NCI-H1048 (cell line): ENCODE measurements around the gene CAMK2B.

ENCODE experiments used
- DNase-seq: peaks from one replicate; lab custom pipeline; 2025; lab: John Stamatoyannopoulos, UW

Gene CAMK2B

DNA sequence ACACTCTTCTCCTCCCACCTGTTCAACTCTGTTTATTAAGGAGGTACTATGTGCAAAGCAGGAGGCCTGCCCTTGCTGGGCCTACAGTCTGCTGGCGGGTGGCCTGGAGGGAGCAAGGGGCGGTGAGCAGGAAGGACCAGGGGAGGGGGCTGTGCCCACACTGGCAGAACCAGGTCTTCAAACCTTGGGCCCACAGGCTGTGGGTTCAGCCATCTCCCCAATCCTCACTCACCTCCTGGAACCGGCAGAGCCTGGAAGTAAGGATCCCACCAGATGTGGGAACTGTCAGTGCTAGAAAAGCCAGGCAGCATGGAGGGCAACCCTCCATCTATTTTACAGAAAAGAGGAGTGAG, 50.8 kb downstream of the CAMK2B start:
- no peak for DNase-seq

DNA sequence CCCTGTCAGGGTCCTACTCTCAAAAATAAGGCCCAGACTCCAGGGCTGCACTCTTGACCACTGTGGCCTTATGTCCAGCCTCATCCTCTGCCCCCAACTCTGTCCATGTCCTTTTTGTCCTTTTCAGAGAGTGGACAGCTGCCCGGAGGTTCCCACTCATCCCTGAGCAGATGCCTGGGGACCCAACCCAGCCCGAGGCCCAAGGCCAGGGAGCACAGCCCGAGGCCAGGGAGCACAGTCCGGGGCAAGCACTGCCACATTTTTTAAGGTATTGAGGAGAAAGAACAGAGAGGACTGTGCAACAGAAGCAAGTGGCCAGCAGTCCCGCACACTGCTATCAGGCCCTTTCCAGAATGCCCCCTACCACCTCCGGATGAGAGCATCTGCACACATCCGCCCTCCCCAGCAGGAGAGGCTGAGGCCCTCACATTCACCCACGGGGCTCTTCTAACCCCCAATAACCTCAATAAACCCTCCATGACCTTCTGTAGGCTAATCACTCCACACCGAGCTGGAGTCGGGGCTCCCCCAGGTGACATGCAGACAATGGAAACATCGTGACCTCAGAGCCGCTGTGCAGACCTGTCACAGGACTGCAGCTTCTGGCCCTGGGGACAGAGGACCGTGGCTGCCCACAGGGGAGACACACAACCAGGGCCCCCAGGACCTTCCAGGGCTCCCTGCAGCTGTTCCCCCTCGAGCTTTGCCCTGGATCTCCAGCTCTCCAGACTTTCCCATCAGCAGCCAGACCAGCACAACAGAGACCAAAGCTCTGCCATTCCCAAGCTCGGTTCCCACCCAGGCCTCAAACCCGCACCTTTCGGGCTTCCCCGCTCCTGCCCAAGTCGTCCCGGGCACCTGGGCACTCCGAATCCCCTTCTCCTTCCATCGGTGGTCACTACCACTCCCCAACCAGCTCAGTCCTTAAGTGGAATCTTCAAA, 51.4 kb downstream of the CAMK2B start:
- DNase-seq, result no peak

DNA sequence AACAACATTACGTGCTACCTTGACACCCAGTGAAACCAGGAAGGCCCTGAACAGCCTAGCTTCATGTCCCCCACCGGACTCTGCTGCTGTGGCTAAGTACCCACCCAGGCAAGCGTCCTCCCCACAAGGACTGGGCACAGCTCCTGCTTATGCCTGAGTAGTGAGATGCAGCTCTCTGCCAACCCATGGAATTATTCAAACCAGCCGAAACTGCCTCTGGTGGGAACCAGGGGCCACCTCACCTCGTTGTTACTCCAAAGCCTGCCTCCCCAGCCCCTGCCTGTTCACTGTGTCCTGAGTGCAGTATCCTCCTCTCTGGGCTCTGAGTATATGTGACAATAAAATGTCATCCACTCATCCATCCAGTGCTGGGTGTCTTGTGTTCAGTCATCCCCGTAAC, 52.4 kb downstream of the CAMK2B start:
- DNase-seq, result no peak

DNA sequence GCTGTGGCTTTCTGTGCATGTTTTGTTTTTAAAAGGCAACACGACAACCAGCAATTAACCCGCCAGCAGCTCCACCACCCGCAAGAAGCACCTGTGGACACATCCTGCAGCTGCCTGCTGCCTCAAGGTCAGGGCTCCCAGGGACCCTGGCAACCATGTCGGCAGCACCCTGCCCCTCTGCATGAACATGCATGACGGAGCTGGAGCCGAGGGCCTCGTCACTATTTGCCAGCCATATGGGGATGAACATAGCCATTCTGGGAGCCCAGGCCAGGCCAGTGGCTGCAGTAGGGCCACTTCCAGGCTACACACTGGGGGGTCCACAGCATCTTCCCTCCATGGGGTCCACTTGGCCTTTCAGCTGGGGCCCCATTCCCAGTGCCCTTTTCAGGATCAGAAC, 52.9 kb downstream of the CAMK2B start:
- DNase-seq, result no peak

DNA sequence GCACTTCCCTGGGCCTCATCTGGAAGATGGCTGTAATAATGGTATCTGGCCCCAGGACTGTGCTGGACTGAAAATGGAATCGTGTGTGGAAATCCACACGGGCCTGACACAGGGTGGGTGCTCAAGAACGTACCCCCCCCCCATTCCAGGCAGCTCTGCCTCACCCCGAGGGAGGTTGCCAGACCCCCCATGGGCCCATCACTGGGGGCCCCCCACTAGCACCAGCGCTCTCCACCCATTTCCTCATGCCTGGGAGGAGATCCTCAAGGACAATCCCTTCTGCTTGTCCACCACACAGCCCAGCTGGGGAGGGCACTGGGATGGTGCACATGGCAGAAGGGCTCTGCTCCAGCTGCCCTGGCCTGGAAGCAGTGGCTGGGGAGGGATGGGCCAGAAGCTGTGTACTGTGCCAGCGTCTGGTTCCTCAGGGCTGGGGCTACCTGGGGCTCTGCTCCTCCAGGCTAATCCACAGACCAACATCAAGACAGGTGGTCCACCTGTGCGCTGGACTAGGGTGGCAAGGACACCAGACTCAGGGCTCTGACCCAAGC, 55.4 kb downstream of the CAMK2B start:
- DNase-seq, result no peak

DNA sequence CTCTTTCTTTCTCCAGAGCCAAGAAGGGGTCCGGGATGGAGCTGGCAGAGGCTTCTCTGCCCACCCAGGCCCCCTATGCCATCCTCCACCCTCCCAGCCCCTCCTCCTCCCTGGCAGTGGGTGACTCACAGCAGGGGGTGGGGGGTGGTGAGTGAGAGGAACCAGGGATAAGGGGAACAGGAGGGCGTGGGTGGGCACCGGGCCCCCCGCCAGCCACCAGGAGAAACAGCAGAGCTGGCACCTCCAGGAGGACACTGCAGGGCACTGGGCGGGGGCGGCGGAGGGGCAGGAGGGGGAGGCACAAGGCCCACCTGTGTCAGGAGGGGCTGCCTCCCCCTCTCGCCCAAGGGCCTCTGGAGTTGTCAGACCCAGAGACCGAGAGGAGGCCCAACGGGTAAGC, 56.0 kb downstream of the CAMK2B start:
- no peak for DNase-seq

DNA sequence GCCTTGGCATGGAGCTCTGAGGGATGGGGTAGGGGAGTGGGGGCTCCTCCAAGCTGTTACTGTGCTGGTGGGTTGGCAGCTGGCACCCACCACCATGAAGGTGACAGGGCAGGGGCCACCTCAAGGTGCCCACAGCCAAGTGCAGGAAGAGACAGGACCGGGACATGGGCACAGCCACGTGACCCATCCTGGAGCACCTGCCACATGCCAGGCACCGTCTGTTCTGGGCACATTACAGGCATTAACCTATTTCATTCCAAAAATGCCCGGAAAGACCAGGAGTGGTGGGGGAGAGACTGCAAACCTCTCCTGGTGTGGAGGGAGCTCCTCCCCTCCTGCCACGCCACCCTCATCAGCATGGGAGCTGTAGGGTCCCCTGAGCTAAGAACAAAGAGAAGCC, 56.7 kb downstream of the CAMK2B start:
- no peak for DNase-seq

DNA sequence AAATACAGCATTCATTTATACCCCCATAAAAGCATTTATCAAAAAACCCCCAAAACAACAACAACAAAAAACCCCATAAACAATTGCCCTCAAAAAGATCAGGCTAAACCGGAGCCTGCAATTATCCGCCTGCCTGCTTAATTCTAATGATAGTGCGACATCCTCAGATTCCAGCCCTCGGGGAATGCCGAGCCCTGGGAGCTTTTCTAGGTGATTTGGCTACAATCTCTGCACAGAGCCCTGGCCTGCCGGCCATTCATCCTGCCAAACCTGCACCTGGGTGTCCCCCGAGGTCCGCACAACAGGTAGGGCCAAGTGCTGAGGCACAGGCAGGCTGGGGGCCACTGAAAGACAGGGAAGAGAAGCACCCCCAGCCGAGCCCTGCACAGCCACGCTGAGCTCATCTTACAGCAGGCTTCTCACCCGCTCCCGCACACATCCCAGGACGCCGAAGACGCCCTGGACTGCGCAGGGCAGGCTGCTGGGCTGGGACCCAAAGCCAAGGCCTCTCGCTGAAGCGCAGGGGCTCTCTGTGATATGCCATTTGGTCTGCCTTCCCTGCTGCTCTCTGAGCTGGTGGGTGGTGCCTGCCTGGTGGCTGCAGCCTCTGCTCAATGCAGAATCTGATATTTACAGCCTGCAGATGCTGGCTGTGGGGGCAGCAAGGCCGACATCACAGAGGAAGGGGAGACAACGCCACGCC, 57.5 kb downstream of the CAMK2B start:
- no peak for DNase-seq

DNA sequence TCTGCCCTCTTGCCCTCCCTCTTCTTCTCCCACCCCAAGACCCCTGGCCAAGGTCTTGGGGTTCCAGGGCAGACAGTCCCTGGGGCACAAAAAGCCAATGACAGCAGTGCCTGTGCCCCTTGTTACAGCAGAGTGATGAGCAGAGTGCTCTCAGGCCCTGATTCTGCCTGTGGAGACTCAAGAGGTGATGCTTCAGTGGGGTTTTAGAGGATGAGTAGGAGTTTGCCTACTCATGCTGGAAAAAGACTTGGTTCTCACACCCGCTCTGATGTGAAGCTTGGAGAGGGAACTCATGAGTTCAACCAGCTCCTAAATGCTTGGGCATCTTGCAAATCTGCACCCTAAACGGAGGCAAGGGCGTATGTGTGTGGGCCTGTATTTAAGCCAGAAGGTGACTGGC, 58.2 kb downstream of the CAMK2B start:
- DNase-seq, result no peak

DNA sequence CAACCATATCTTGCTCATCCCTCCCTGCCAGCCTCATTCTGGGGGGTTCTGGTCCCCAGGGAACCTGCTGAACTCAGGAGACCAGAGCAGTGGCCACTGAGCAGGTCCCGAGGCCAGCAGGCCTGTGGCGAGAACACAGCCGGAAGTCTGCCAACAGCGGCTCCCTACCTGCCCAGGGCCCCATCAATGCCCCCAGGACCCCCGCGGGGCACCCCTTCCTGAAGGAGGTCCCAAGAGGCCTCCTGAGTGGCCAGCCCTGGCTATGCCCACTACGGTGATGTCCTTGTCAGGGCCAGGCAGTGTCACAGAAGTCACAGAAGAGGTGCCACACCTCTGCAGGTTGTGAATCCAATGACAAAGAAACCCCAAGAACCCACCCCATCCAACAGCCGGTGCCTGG, 58.9 kb downstream of the CAMK2B start:
- DNase-seq, result no peak

DNA sequence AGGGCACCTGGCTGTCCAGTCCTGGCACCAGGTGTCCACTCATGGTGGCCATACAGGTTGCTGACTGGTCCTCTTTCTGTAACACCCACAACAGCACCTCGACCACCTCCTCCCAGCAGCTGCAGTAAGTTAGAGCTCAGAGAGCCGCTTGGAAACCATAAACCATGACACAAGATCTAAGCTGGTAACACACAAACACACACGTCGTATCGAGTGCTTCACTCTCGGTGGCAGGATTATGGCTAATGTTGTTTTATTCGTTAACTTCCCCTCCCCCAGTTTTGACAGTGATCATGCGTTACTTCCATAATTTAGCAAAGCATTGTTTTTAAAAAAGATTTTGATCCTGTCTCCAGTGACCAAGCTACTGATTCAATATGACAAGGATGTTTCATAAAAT, 59.7 kb downstream of the CAMK2B start:
- no peak for DNase-seq

DNA sequence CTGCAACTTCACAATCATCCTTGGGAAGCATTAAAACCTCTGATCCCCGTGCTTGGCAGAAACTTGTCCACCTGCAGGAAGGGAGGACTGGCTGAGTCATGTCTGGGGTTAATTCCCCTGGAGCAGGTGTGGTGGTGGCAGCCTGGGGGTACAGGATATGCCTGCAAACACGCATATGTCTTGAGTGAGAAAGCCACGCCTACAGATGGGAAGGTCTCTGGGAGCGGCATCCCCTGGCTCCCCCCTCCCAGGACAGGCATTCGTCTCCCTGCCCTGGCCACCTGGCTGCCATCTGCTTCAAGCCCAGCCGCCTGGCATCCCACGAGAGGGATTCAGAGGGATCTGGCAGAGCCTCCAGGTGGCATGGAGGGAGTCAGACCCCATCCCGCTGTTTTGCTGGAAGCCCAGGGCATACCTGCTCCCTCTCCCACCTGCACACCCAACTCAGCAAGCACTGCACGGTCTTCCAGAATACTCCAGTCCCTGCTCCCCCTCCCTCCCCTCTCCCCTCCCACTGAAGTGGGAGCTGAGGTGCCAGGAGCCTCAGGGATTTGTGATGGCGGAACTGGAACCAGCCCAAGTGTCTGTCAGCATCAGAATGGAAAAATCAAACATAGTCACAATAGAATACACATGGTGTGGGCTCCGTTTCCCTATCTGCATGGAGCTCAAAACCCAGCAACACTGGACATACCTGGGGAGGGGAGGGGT, 61.0 kb downstream of the CAMK2B start:
- DNase-seq, result no peak

DNA sequence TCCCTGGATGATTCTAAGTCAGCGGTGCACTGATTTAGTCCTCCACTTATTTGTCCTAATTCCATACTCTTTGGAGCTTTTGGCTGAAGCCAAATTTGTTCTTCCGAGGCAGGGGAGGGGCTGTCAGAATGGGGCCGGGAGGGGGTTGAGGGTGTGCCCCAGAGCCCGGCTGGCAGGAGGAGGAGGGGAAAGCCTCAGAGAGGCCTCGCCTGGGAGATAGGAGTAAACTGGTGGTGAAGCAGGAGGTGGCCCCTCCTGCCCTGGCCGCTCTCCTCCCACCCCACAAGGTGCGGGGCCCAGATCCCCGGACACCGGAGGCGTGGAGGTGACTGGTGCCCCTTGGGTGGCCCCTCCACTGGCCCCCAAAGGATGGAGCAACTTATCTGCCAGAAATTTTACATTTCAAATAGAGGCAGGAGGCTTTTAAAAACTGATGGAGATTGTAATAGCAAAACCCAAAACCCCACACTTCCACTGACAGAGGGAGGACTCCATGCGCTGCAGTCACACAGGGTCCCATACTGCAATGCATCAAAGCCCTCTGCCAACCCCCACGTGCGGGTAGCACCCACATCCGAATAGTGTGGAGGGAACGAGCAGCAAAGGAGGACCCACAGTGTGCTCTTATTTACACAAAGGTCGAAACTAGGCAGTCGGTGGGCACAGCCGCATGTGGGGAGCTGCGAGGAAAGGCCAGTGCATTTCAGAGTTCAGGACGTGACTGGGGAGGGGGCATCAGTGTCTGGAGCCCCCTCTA, 61.9 kb downstream of the CAMK2B start:
- DNase-seq, result no peak

DNA sequence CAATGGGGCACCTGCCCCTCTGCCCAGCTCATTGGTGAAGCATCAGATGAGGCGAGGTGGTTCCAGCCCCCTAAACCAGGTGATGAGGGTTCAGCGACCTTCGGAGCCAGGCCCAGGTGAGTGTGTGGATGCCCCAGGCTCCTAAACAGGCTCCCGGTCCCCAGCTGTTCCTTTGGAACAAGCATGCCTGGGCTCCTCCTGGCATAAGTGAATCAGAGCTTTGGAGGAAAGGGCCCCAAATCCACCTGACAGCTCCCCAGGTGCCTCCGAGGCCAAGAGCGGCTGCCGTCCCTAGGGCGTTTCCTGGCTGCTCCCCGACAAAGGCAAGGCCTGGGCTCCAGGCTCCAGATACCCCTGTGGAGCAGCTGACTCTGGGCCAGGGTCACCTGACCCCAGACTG, 63.4 kb downstream of the CAMK2B start:
- no peak for DNase-seq

DNA sequence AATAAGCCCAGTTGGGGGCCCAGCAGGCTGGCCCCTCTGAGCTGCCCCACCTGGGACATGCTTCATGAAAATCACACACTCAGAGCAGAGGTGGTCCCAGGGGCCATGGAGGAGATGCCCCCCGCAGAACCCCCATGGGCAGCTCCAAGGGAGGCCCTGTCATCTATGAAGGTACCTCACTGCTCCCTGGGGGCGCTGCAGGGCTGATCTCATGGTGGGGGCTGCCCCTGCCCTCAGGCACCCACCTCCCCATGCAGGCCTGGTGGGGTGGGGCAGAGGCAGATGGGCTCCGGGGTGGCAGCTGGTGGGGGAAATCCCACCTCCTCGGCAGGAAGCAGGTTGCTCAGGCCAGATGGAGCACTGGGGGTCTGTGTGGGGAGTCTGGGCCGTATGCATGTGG, 64.2 kb downstream of the CAMK2B start:
- no peak for DNase-seq

DNA sequence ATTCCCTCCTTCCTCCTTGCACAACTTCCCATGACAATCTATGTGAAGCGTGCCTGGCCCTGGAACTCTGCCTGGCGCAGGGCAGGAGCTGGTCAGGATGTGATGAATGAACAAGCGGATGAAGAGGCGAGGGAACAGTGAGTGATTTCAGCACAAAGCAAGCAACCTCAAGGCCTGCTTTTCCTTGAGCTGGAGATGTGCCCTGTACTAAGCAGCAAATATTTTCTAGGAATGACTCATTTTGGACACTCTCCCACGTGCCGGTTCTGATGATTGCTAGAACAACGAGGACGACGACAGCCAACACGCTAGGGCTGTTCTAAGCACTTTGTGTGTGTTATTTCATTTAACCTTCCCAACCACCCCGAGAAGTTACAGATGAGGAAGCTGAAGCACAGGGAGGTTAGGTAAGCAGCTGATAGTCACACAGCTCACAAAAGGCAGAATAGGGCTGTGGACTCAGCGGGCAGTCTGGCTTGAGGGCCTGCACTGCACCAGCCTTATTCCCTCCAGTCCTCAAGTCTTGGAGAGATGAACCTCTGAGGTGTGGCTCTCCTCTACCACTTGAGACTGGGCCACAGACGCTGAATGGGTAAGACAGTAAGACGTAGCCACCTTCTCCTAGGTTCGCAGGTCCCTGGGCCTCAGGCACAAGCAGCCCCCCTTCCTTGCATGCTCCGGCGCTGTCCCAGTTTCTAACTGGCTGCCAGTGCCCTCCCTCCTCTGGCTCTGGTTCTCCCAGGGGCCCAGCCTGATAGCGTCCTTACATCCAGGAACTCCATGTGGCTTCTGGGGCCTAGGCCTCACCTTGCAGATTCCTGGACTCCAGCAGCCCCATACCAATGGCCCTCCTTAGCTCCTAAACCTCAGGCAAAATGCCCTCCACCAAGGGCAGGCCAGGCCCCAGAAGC, 65.6 kb downstream of the CAMK2B start:
- DNase-seq, result no peak

DNA sequence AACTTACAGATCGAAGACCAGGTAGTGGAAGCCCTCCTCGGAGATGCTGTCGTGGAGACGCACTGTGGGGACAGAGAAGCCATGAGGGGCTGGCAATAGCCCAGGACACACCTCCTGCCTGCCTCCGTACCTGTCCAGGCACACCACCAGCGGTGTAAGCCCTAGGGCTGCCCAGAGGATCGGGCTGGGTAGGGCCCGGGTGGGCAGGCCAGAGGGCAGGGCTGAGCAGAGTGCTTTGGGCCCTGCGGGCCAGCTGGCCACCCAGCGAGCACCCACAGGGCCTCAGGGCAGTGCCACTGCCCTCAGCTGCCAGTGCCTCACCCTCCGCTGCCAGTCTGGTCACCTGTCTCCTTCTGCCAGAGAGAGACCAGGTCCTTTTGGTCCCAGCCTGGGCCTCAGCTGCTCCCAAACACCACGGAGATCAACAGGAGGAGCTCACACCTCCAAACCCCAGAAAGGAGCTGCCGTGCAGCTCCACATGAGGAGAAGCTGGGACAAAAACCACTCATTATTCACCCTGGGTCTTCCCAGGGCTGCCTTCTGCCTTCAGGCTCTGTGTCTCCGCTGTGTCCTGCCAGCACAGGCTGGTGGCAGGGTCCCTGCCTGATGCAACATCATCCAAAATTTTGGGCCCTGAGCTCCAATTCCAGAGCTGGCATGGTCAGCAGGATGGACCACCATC, 66.4 kb downstream of the CAMK2B start:
- DNase-seq, result no peak

DNA sequence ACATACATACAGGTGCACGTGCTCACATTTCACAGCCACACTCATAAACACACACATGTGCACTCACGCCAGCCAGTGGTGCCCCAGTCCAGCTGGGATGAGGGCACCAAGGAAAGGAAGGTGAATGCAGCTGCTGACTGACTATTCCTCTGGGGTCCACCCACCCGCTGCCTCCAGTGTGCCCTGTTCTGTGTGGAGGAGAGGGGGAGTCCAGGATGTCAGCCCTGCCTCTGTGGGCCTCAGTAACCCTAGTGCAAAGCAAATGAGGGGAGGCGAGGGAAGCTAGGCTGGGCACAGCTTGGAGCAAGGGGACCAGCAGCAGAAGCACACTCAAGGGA, 67.0 kb downstream of the CAMK2B start:
- DNase-seq, result no peak

DNA sequence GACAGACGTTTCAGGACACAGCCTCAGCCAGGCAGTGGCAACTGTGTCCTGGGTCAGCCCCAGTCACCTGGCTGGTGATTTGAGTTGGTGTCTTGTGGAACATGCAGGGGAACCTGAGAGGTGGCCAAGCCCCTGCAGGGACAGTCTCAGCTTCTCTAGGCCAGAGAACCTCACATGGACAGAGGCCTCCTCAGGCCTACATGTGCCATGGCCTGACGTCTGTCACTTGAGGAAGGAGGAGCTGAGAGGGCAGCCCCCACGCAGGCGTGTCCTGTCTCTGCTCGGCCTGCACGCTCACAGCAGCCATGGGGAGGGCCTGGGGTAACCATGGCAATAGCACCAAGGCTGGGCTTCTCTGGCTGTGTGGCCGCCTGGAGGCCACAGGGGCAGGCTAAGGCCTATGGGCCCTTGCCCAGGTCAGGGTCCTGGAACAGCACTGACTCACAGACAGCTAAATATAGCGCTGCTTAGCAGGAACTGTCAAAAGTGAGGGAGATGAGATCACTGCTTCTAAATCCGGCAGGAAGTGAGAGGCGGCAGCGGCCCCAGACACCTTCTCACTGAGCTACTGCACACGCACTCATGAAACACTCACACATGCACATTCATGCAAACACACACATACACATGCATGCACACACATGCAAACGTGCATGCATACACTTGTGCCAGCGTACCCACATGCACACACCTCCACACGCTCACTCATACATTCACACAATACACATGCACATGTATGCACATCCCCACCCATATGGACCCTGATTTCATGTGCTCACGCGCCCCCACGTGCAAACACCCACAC, 67.6 kb downstream of the CAMK2B start:
- no peak for DNase-seq

DNA sequence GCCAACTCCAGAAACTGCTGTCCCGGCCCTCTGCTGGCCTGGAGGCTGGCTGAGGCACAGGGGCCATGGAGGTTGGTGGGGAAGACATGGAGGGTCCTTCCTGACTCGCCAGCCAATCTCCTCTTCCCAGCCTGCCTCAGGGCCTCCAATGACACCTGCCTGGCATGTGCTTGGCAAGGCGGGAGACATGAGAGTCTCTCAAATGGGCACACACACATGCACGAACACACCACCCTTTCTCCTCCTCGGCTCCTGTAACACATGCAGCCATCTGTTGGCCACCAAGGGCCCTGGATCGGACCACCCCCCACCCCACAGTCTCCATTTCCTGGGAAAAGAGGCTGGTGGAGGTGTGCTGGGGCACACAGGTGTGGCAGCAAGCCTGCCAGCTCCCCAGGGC, 68.2 kb downstream of the CAMK2B start:
- DNase-seq, result no peak
